ENCODE data around the gene ARHGAP40.

Gene ARHGAP40

DNA sequence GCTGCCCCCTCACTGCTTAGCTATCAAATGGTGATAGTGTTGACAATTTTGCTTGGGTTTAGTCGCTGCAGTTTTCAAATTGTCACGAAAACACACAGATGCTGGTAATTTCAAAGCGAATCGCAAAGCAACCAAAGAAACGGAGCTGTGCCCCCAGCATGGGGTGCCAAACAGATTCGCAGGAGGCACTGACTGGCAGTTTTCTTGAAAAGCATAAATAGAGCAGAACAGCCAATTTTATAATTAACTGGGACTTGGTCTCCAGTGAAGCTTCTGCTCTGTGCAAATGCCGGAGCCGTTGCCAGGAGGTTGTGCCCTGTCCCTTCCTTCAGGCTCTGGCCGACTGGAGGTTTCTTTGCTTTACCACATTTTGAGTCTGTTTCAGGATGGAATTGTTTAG lies 18.8 kb downstream of the ARHGAP40 start:
- DNase-seq: no peak

DNA sequence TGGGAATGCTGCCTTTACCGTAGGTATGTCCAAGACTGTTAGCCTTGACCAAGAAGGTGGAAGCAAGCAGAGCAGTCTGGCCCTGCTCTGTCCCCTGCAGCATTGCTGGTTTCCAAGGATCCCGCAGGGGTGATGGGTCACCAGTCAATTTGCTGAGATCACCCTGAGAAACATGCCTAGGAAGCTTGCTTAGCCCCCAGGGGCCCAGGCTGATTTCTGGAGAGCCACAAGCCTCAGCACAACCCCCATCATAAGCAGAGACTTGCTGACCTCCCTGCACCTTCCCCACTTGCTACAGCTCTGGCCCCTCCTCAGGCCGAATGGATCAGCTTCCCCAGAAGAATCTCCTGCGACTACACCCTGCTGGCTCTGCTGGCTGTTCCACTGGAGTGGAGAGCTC lies 21.5 kb downstream of the ARHGAP40 start:
- no peak for DNase-seq

DNA sequence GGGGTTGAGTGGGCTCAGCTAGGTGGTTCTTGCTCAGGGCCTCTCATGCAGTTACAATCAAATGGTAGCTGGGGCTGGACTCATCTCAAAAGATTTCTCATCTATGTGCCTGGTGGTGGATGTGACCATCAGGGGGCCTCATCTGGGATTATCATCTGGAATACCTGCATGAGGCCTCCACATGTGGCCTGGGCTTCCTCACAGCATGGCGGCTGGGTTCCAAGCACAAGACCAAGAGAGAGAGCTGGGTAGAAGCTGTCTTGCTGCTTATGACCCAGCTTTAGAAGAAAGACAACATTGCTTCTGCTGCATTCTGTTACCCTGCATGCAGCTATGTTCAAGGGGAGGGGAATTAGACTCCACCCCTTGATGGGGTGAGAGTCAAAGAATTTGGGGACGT lies 22.5 kb downstream of the ARHGAP40 start:
- no peak for DNase-seq

DNA sequence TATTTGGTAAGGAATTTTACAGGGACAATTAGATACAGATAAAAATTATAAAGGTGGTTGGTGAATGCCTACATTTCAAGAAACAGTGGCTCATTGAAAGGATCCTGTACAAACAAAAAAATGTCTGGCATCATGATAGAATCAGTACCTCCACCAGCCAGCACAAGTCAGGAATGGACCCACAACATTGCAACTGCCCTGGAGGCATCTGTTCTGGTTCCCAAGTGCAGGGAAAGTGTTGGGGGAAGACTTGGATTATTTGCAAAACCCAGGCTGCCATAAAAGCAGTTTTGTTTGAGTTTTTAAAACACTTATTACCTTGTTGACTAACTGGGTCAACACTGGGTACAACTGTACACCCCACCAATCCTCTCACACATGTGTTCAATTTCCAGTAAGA lies 24.3 kb downstream of the ARHGAP40 start:
- no peak for DNase-seq

DNA sequence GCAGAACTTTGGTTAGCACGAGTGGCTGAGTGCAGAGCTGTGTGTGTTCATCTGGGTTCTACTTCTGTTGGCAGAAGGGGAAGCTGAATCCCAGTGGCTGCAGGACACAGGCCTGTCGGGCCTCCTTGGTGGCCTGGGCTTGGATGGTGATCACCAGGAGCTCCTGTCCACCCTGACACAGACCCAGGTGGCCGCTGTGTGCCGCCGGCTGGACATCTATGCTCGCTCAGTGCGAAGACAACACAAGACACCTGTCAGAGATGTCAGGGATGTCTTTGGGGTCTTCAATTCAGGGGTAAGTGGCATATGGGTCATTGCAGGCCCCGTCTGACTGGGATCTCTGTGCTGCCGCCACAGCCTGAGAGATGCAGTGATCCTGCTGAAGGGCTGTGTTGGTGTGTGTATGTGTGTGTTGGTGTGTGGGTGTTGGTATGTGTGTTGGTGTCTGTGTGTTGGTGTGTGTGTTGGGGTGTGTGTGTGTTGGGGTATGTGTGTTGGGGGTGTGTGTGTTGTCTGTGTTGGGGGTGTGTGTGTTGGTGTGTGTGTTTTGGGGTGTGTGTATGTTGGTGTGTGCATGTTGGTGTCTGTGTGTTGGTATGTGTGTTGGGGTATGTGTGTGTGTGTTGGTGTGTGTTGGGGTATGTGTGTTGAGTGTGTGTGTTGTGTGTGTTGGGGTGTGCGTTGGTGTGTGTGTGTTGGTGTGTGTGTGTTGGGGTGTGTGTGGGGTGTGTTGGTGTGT lies 25.5 kb downstream of the ARHGAP40 start:
- no peak for DNase-seq

DNA sequence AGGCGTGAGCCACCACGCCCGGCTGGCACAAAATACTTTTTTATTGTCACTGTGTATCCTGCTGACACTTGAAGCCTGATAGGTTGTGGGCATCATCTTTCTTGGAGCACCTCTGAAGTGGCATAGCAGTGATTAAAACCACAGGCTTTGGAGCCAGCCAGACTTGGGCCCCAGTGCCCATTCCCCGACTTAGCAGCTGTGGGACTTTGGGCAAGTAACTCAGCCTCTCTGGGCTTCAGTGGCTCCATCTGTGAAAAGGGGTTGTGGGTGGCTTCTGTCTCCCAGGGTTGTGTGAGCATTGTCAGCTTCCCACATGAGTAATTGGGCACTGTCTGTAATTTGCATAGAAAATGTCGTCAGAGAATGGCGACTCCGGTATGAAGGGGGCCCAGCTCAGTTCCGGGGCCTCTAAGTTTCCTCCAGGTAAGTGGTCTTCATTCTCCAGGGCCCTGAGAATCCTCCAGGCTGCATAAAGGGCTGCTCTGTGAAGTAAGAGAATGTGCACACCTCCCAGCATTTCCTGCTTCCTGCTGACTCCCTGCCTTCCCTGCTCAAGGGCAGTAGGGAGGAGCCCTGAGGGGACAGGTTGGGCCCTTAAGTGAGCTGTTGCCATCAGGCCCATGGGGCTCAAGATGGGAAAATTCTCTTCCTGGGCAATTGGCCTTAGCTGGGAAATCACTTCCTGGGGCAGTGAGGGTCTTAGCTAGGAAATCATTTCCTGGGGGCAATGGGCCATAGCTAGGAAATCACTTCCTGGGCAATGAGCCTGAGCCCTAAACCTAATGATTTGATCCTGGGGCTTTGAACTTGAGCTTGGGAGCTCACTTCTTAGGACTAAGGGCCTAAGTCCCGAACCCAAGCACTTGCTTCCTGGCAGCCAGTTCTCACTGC lies 27.2 kb downstream of the ARHGAP40 start:
- DNase-seq: no peak

DNA sequence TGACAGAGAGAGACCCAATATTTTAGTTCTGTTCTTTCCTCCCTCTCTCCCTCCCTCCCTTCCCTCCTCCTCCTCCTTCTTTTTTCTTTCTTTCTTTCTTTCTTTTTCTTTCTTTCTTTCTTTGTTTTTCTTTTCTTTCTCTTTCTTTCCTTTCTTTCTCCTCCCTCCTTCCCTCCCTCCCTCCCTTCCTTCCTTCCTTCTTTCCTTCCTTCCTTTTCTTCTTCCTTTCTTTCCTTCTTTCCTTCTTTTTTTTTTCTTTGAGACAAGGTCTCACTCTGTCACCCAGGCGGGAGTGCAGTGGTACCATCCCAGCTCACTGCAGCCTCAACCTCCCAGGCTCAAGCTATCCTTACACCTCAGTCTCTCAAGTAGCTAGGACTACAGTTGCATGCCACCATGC lies 28.4 kb downstream of the ARHGAP40 start:
- no peak for DNase-seq

DNA sequence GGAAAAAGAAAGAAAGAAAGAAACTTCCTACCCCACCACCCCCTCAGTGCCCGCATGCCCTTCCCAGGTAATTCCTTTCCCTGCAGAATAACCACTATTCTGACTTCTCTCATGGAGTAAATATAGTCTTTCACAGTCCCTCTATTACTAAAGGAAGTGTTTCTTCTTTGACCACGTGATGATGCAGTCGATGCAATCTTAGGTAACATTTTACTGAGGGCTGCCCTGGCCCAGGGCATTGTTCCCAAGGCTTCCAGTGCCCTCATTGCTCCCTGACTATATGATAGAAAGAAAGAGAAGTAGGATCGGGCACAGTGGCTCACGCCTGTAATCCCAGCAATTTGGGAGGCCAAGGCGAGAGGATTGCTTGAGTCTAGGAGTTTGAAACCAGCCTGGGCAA lies 29.1 kb downstream of the ARHGAP40 start:
- DNase-seq: no peak

DNA sequence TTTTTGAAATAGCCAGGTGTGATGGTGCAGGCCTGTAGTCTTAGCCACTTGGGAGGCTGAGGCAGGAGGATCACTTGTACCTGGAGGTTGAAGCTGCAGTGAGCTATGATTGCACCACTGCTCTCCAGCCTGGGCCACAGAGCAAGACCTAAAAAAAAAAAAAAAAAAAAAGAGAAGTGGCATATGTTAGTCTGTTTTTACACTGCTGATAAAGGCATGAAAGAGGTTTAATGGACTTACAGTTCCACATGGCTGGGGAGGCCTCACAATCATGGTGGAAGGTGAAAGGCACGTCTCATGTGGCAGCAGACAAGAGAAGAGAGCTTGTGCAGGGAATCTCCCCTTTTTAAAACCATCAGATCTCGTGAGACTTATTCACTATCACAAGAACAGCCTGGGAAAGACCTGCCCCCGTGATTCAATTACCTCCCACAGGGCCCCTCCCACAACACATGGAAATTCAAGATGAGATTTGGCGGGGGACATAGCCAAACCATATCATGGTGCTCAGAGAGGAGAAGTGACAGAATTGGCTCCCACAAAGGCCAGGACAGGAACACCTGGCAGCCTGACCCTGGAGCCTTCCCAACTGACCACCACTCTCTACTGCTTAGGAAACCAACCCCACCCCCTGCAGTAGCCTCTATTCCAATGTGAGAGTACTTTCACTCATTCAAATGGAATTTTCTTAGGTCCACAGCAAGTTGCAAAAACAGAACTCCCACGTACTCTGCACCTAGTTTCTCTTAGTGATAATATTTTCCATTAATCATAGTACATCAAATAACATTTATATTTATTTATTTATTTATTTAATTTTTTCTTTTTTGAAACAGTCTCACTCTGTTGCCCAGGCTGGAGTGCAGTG lies 29.8 kb downstream of the ARHGAP40 start:
- no peak for DNase-seq

DNA sequence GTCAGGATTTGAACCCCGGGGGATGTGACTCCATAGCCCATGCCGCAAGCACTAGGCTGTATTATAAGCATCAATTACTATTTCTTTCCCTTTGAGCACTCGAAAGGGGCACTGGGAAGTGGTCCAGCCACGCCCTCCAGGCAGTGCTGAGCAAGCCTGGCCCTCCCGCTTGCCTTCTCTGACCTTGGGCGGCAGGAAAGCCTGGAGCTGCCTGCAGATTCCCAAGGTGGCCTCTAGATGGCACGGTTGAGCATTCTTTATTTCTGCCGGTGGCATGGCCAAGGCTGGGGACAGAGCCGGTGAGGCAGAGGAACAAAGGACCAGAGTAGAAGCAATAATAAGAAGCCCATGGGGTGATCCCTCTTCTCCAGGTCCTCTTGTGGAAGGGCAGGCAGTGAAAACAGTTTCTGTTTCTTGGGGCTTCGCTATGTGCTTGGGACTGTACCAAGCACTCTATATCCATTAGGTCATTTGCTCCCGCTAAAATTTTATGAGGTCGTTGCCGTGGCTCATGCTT lies 32.0 kb downstream of the ARHGAP40 start:
- DNase-seq: peak; percentile 15 to 43 (median 26)

DNA sequence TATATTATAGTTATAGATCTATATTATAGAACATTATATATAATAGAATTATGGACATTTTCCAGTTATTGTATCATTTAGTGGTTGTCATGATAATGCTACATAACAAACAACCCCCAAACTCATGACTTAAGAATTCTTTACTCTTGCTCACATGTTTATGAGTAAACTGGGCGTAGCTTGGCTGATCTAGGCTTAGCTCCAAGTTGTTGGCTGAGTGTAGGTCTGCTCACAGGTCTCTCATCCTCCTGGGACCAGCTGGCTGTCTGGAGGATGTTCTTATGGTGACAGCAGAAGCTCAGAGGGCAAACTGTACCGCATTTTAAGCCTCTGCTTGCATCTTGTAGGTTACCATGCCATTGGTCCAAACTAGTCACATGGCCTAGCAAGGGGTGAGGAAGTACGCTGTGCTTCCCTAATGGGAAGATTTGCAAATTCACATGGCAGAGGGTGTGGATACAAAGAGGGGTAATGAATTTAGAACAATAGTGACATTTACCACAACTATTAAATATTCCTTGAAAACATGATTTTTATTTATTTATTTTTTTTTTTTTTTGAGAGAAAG lies 34.2 kb downstream of the ARHGAP40 start:
- no peak for DNase-seq

DNA sequence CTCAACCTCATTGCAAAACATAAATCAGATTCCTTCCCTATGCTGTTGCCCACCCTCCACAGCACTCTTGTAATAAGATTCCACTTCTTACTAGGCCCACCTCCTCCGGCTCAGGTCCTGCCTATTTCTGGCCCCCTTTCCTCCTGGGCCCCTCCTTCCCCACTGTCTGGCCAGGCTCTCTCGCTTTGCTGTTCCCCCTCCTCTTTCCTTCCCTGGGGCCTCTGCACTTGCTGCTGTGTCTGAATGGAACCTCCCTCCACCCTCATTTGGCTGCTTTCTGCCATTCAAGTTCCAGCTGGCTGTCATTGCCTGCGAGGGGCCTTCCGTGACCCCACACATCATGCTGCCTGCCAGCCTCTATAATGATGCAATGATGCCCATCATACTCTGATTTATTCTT lies 38.9 kb downstream of the ARHGAP40 start:
- DNase-seq: no peak

DNA sequence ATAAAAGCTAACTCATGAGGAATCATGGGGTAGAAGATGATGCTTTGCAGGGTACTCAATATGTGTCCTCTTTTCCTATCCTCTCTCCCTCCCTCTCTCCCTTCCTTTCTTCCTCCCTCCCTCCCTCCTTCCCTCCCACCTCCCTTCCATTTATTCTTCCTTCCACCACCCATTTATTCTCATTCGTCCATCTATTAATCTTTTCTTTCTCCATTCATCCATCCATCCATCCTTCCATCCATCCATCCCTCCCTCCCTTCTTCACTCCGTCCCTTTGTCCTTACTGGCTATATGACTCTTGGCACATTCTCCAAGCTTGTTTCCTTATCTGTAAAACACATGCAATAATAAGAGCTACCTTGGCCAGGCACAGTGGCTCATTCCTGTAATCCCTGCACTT lies 40.9 kb downstream of the ARHGAP40 start:
- DNase-seq: no peak

DNA sequence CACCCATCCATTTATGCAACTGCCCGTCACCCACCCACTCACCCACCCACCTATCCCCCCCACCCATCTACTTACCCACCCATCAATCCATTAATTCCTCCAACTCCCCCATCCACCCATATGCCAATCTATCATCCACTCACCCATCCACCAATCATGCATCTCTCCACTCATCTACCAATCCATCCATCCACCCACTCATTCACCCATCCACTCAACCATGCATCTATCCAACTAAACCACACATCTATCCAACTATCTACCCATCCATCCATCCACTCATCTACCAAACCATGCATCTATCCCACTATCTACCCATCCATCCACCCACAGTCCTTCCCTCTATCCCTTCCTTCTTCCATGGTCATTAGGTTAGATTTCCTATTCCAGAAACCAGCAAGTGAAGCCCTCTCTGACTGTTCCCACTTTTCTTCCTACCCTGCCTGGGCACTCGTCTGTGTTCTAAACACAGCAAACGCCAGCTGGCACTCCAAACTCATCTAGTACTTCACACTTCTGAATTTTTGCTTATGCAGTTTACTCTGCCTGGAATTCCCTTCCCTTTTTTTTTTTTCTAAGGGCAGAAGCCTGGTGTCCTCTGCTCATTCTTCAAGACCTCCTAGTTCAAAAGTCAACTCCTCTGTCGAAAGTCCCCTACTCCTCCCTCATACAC lies 43.1 kb downstream of the ARHGAP40 start:
- DNase-seq: no peak

DNA sequence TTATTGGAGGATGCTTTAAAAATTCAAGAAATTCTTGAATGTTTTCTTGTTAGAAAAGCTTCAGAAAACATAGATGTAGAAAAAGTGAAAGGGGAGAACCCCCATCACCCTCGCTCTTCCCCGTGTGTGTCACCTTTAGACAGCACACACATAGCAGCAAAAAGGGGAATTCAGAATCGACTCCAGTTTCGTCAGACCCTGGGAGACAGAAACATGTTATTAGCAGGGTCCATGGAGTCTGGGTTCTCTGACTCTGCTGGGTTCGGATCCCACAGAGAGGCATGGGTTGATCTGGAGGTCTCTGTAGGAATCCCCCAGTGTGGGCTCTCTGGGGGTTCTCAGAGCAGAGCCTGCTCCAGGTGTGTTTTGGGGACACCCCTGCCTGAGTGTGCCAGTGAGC lies 43.7 kb downstream of the ARHGAP40 start:
- no peak for DNase-seq

DNA sequence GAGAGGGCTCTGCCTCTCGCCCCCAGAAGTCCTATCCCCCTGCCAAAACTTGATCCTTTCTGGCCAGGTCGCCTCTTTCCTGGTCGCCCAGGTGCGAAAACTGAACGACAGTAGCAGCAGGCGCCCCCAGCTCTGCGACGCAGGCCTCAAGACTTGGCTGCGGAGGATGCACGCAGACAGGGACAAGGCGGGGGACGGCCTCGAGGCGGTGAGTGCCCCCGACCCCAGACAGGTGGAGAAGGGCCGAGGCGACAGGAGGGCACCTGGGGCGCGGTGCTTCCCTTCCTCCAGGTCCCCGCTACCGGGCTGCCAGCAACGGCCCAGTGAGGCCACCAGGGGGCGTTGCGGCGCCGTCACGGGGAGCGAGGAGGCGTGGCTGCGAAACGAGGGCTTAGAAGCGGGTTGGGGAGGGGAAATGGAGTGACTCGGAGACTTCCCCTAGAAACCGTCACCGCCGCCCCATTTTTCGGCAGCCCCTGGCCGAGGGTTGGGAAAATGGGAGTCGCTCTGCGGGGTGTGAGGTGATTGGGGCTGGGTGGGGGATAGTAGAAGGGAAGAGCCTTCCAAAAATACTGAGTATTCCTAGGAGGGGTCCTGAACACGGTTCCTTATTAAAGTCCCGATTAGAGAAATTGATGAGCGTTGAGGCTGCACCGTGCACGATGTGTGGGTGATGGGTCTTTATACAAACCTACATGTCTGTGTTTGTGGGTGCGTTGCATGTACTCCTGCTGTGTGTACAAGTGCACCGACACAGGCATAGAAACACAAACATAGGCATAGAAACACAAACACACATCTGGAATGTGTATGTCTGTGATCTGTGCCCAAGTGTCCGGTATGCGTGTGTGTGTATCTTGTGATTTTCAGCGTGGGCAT lies 44.6 kb downstream of the ARHGAP40 start:
- peak; percentile 79 to 82 (median 81) for DNase-seq

DNA sequence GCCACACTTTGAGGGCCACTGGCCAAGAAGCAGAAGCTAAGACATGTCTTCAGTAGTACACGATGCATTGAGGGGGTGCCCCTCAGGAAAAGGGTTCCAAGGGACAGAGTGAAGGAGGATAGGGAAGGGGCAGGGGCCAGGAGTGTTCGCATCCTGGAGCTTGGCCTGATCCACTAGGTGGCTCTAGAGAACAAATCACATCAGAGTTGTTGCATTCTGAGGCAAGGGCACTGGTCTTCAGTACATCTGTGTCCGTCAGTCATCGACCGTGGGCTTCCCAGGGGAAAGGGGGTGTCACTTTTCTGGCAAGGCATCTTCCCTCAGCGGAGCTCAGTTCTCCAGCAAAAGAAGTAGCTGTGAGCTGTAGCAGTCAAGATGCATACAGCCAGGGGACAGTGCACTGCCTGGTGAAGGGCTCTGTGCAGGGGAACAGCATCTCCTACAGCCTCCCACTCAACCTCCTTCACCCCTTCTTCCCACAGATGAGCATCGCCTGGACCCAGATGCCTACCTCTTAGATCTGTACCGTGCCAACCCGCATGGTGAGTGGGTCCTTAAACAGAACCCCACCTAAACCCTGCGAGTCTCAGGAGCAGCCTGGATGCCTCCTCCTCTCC lies 47.8 kb downstream of the ARHGAP40 start:
- DNase-seq: no peak

DNA sequence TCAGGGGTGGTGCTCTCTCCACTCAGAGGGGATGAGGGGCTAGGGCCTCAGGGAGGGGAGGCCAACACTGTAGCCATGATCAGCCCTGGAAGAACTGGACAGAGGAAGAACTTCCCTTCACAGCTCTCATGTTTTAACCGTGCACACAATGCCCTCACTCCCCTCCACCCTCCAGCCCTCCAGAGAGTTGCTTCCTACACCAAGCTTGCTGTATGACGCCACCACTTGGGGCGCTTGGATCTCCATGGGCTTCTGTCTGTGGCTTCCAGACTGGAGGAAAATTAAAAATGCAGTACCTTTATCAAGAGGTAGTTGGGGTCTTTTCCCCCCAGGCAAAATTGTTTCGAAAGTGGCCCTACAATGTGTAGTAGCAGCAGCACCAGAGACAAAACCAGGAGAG lies 48.4 kb downstream of the ARHGAP40 start:
- DNase-seq: no peak

DNA sequence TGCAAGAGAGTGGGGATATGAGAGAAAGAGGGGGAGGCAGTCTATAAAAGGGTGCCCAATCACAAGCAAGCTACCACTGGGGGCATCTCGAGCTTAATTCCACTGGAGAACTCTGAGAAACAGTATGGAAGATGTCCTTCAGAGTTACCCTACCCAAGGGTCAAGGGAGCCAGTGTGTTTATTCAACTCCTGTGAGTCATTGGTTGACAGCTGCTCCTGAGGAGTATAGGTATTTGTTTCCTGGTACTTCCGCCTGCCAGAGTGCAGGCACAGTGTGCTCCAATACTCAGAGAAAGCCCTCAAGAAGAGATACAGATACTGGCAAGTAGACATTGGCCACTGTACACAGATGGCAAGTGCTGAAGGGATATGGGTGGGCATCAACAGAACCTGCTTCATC lies 49.5 kb downstream of the ARHGAP40 start:
- no peak for DNase-seq

DNA sequence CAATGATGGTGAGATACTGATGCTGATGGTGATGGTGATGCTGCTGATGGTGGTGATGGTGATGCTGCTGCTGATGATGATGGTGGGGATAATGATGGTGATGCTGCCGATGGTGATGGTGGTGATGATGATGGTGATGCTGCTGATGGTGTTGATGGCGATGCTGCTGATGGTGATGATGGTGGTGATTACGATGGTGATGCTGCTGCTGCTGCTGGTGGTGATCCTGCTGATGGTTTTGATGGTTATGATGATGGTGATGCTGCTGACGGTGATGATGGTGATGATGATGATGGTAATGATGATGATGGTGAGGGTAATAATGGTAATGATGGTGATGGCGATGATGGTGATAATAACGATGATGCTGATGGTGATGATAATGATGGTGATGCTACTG lies 50.0 kb downstream of the ARHGAP40 start:
- no peak for DNase-seq

DNA sequence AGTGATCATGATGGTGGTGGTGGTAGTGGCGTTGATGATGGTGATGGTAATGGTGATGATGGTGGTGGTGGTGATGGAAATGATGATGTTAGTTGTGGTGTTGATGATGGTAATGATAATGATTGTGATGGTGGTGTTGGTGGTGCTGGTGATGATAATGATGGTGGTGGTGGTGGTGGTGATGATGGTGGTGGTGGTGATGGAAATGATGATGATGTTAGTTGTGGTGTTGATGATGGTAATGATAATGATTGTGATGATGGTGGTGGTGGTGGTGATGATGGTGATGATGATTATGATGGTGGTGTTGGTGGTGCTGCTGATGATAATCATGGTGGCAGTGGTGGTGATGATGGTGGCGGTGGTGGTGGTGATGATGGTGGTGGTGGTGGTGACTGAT lies 51.4 kb downstream of the ARHGAP40 start:
- DNase-seq: no peak
